H9 (cell line): ENCODE measurements around the gene MMP23B. TPM values are rescaled to one million over a fixed set of nuclear protein-coding genes. Genes with fewer than 3 reads are reported as not detected.
A peak's percentile ranks its signal among the peaks of the same experiment; 100 is the strongest.

Experiments
- DNase-seq: peaks from one replicate; pipeline ENCODE4 v3.0.0-alpha.2; 2017
- H2AFZ ChIP-seq: one replicate; pipeline ENCODE4 v1.6.1; 2013; ENCODE audit warnings: mild to moderate bottlenecking, low read length, control low read depth, moderate library complexity
- H2AK5ac ChIP-seq: 2 replicates; pipeline ENCODE4 v1.6.1; 2013; ENCODE audit warnings: low read length, control low read depth, mixed read lengths; ENCODE audit not compliant: insufficient read length
- H2BK120ac ChIP-seq: one replicate; pipeline ENCODE4 v1.6.1; 2013; ENCODE audit warnings: low read depth, mild to moderate bottlenecking, low read length, control low read depth, inconsistent platforms; ENCODE audit not compliant: poor library complexity, severe bottlenecking
- H2BK12ac ChIP-seq: 2 replicates; pipeline ENCODE4 v1.6.1; 2013; ENCODE audit warnings: low read length, control low read depth, mixed read lengths, low read depth; ENCODE audit not compliant: insufficient read length
- H2BK15ac ChIP-seq: 2 replicates; pipeline ENCODE4 v1.6.1; 2013; ENCODE audit warnings: low read depth, low read length, control low read depth
- H2BK20ac ChIP-seq: one replicate; pipeline ENCODE4 v1.6.1; 2013; ENCODE audit warnings: low read depth, mild to moderate bottlenecking, low read length, control low read depth, inconsistent platforms; ENCODE audit not compliant: poor library complexity, severe bottlenecking
- H2BK5ac ChIP-seq: 2 replicates; pipeline ENCODE4 v1.6.1; 2013; ENCODE audit warnings: low read length, control low read depth, mixed read lengths; ENCODE audit not compliant: insufficient read length
- H3K14ac ChIP-seq: 2 replicates; pipeline ENCODE4 v1.6.1; 2013; ENCODE audit warnings: low read length, control low read depth; ENCODE audit not compliant: insufficient read depth
- H3K18ac ChIP-seq: 2 replicates; pipeline ENCODE4 v1.6.1; 2013; ENCODE audit warnings: low read depth, mild to moderate bottlenecking, mixed read lengths, low read length, control low read depth; ENCODE audit not compliant: insufficient read length
- H3K23ac ChIP-seq: 2 replicates; pipeline ENCODE4 v1.6.1; 2013; ENCODE audit warnings: low read length, control low read depth, mixed read lengths, low read depth; ENCODE audit not compliant: insufficient read length
- H3K23me2 ChIP-seq: 2 replicates; pipeline ENCODE4 v1.6.1; 2013; ENCODE audit warnings: low read depth, mild to moderate bottlenecking, mixed read lengths, low read length, control low read depth; ENCODE audit not compliant: insufficient read length, poor library complexity, severe bottlenecking
- H3K27ac ChIP-seq: 2 replicates; pipeline ENCODE4 v1.5.1; 2013; ENCODE audit warnings: low read length, control low read depth, mixed read lengths, low read depth; ENCODE audit not compliant: insufficient read length
- H3K27me3 ChIP-seq: 2 replicates; pipeline ENCODE4 v1.6.1; 2013; ENCODE audit warnings: low read length, control low read depth, inconsistent platforms; ENCODE audit not compliant: insufficient read depth
- H3K4ac ChIP-seq: 2 replicates; pipeline ENCODE4 v1.6.1; 2013; ENCODE audit warnings: low read depth, mild to moderate bottlenecking, control low read depth, inconsistent platforms, low read length, moderate library complexity
- H3K4me1 ChIP-seq: 2 replicates; pipeline ENCODE4 v1.6.1; 2013; ENCODE audit warnings: low read length, control low read depth, inconsistent platforms; ENCODE audit not compliant: insufficient read depth
- H3K4me2 ChIP-seq: 2 replicates; pipeline ENCODE4 v1.6.1; 2013; ENCODE audit warnings: low read length, control low read depth, mixed read lengths; ENCODE audit not compliant: insufficient read length, insufficient read depth
- H3K56ac ChIP-seq: 2 replicates; pipeline ENCODE4 v1.6.1; 2013; ENCODE audit warnings: low read depth, mild to moderate bottlenecking, mixed read lengths, low read length, control low read depth; ENCODE audit not compliant: insufficient read length
- H3K79me1 ChIP-seq: 2 replicates; pipeline ENCODE4 v1.6.1; 2013; ENCODE audit warnings: low read depth, mild to moderate bottlenecking, moderate library complexity, low read length, control low read depth, inconsistent platforms; ENCODE audit not compliant: insufficient read depth, poor library complexity, severe bottlenecking
- H3K79me2 ChIP-seq: 2 replicates; pipeline ENCODE4 v1.6.1; 2013; ENCODE audit warnings: low read length, control low read depth, inconsistent platforms; ENCODE audit not compliant: insufficient read depth
- H3K9ac ChIP-seq: 2 replicates; pipeline ENCODE4 v1.6.1; 2013; ENCODE audit warnings: low read length, control low read depth, mixed read lengths; ENCODE audit not compliant: insufficient read length; ENCODE audit errors: extremely low read depth
- H3K9me3 ChIP-seq: one replicate; pipeline ENCODE4 v1.6.1; 2013; ENCODE audit warnings: low read depth, low read length, inconsistent platforms; ENCODE audit not compliant: control insufficient read depth
- H3T11ph ChIP-seq: one replicate; pipeline ENCODE4 v1.6.1; 2013; ENCODE audit warnings: mild to moderate bottlenecking, low read length, control low read depth, inconsistent platforms
- H4K20me1 ChIP-seq: one replicate; pipeline ENCODE4 v1.6.1; 2013; ENCODE audit not compliant: control insufficient read depth, insufficient read length, insufficient read depth
- H4K5ac ChIP-seq: 2 replicates; pipeline ENCODE4 v1.6.1; 2013; ENCODE audit warnings: low read depth, mild to moderate bottlenecking, mixed read lengths, low read length, control low read depth; ENCODE audit not compliant: insufficient read length
- H4K8ac ChIP-seq: replicated peaks from 2 replicates; pipeline ENCODE4 v1.6.1; 2013; ENCODE audit warnings: low read length, control low read depth, mixed read lengths, low read depth; ENCODE audit not compliant: insufficient read length
- H4K91ac ChIP-seq: 2 replicates; pipeline ENCODE4 v1.6.1; 2013; ENCODE audit warnings: low read depth, mild to moderate bottlenecking, moderate library complexity, mixed read lengths, low read length, control low read depth; ENCODE audit not compliant: insufficient read length
- H3K27ac Mint-ChIP-seq, 3 experiments: 2 replicates in 2 of 3; 3 replicates in 1 of 3; pipeline ENCODE4 v1.8.0; 2020 to 2021; ENCODE audit warnings: mixed read lengths in 3 of 3, mild to moderate bottlenecking in 1 of 3, moderate library complexity in 1 of 3
- H3K27me3 Mint-ChIP-seq: 2 replicates; pipeline ENCODE4 v1.8.0; 2021; ENCODE audit warnings: low read depth, mild to moderate bottlenecking, moderate library complexity, mixed read lengths
- H3K36me3 Mint-ChIP-seq, 3 experiments: 2 replicates in 2 of 3; 3 replicates in 1 of 3; pipeline ENCODE4 v1.8.0; 2020 to 2021; ENCODE audit warnings: low read depth in 3 of 3, mixed read lengths in 3 of 3; ENCODE audit not compliant: insufficient read depth in 1 of 3
- H3K4me1 Mint-ChIP-seq, 2 experiments: 2 replicates each; pipeline ENCODE4 v1.8.0; 2020; ENCODE audit warnings: mixed read lengths in 2 of 2
- H3K4me3 Mint-ChIP-seq, 2 experiments: 2 replicates in 1 of 2; 3 replicates in 1 of 2; pipeline ENCODE4 v1.8.0; 2020 to 2021; ENCODE audit warnings: mild to moderate bottlenecking in 2 of 2, mixed read lengths in 2 of 2, moderate library complexity in 1 of 2
- H3K9me3 Mint-ChIP-seq, 2 experiments: 2 replicates in 1 of 2; 3 replicates in 1 of 2; pipeline ENCODE4 v1.8.0; 2020; ENCODE audit warnings: mild to moderate bottlenecking in 2 of 2, mixed read lengths in 2 of 2, moderate library complexity in 1 of 2
- WGBS: extraction: QIAGEN DNeasy Blood & Tissue Kit; methylation state at CpG from one replicate; pipeline ENCODE4 v1.1.7; 2013; ENCODE audit warnings: missing lambda C conversion rate, low lambda C conversion rate, mixed read lengths; ENCODE audit not compliant: insufficient read length; ENCODE audit errors: extremely low coverage; 5-methylcytosine and 5-hydroxymethylcytosine counted together
- total RNA-seq: library from RNA; stranded (reverse); gene quantifications from 2 replicates; pipeline ENCODE4 v1.2.1, GENCODE V29; 2021
- TF ChIP-seq, protein P1 (sequence below): fragments of 200-600 bp; sonication (generic); conservative IDR thresholded peaks from 3 replicates; pipeline ENCODE4 v1.8.0; 2021; ENCODE audit warnings: antibody characterized with exemption, mild to moderate bottlenecking

Gene MMP23B
- total RNA-seq, 1 experiment from 2014 or later, result 12.5 TPM

- no peak overlapping the region for H2AK5ac ChIP-seq
- H3K18ac ChIP-seq, result no peak overlapping the region
- no peak overlapping the region for H4K91ac ChIP-seq
- H3K27ac ChIP-seq, result no peak overlapping the region
- no peaks in the 10 kb centered on the region; the same call in 1 of the 2 replicates for H3K27me3 ChIP-seq
- no peak overlapping the region for H2BK12ac ChIP-seq
- H3K56ac ChIP-seq, result no peak overlapping the region
- peaks cover under 1% of the 10 kb centered on the region for H3K23me2 ChIP-seq
- H3K23ac ChIP-seq, result no peak overlapping the region
- H2BK20ac ChIP-seq, result no peak overlapping the region
- TF ChIP-seq, protein P1, sequence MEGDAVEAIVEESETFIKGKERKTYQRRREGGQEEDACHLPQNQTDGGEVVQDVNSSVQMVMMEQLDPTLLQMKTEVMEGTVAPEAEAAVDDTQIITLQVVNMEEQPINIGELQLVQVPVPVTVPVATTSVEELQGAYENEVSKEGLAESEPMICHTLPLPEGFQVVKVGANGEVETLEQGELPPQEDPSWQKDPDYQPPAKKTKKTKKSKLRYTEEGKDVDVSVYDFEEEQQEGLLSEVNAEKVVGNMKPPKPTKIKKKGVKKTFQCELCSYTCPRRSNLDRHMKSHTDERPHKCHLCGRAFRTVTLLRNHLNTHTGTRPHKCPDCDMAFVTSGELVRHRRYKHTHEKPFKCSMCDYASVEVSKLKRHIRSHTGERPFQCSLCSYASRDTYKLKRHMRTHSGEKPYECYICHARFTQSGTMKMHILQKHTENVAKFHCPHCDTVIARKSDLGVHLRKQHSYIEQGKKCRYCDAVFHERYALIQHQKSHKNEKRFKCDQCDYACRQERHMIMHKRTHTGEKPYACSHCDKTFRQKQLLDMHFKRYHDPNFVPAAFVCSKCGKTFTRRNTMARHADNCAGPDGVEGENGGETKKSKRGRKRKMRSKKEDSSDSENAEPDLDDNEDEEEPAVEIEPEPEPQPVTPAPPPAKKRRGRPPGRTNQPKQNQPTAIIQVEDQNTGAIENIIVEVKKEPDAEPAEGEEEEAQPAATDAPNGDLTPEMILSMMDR, result no peak
- Mint-ChIP-seq H3K36me3 (peaks cover 0 to 2% (median 0%) of the 10 kb centered on the region in 3 experiments; a peak in 1 of 7 replicates), H3K27me3 (peaks cover 8% of the 10 kb centered on the region), H3K4me1 (peaks cover 2% of the 10 kb centered on the region in 2 experiments; a peak in 2 of 4 replicates), H3K4me3 (no peak overlapping the region), H3K9me3 (no peaks in the 10 kb centered on the region), H3K27ac (no peak overlapping the region)
- DNase-seq, result peak; percentile 26
- no peaks in the 10 kb centered on the region for H3K9me3 ChIP-seq
- no peak overlapping the region for H2BK15ac ChIP-seq
- no peak overlapping the region for H4K5ac ChIP-seq
- H3K4ac ChIP-seq, result no peak overlapping the region
- no peak overlapping the region for H3K9ac ChIP-seq
- no peak overlapping the region for H4K8ac ChIP-seq
- H3K4me2 ChIP-seq, result no peak overlapping the region
- H3K79me2 ChIP-seq, result no peaks in the 10 kb centered on the region
- H3K14ac ChIP-seq, result no peak overlapping the region
- no peak overlapping the region for H2BK120ac ChIP-seq
- no peak overlapping the region for H2AFZ ChIP-seq
- no peaks in the 10 kb centered on the region for H3K79me1 ChIP-seq
- no peak overlapping the region for H3T11ph ChIP-seq
- no CpG with 5 or more reads among the region's 48 CpGs for WGBS
- H4K20me1 ChIP-seq, result no peaks in the 10 kb centered on the region
- H3K4me1 ChIP-seq, result no peaks in the 10 kb centered on the region
- no peak overlapping the region for H2BK5ac ChIP-seq
Measured at GRCh38 chr1:1626207-1627141, 5.5 kb upstream of the MMP23B start.
